GM04504 (cell line): ENCODE data around the gene MLPH.

Experiments
- DNase-seq: peaks from one replicate; pipeline ENCODE4 v3.0.0-alpha.2; 2012; ENCODE audit warnings: low read depth

Gene MLPH

DNA sequence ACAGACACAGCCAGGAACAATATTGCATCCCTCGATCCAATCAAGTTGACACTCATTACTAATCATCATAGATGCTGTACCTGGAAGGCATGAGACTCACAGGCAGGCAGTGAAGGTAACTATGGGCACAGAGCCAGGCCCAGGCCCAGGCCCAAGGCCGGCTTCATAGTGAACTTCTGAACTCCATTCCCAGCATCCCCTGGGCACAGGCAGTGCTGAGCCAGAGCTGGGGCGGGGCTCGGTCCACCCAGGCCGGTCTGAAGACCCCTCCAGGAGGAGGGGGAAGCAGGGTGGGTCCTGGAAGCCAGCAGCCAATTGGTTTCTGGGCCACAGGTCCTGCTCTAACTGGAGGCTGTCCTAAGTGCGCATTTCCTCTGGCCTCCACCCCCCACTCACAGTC lies 37.6 kb downstream of the MLPH start:
- no peak for DNase-seq

DNA sequence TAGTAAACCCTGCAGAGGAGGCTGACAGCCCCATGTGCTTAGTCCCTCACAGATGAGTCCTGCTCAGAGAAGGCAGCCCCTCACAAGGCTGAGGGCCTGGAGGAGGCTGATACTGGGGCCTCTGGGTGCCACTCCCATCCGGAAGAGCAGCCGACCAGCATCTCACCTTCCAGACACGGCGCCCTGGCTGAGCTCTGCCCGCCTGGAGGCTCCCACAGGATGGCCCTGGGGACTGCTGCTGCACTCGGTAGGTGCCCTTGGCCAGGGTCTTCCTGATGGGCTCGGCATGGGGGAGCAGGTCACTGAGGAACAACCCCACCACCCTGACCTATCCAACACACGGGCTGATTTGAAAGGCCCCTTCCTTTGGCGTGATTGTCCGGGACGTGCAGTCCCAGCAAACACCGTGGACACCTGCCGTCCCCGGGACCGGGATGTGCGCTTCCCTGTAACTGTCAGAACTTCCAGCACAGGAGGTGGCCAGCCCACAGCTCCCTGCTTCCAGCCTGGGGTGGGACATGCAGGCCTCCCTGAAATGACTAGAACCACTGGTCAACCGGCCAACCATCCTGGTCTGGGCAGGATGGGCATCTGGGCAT lies 38.6 kb downstream of the MLPH start:
- no peak for DNase-seq

DNA sequence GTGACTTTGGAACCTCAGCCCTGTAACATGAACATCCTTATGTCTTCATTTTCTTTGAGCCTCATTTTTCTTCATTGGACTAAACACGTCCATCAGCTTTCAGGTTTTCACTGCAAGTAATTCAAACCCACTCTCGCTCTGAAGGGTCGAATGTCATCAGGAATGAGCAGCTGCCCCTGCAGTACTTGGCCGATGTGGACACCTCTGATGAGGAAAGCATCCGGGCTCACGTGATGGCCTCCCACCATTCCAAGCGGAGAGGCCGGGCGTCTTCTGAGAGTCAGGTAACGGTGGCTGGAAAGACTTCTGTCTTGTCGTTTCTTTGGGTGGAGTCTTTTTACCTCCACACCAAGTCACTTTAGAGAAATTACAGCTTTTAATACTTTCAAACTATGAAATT lies 40.2 kb downstream of the MLPH start:
- DNase-seq: no peak

DNA sequence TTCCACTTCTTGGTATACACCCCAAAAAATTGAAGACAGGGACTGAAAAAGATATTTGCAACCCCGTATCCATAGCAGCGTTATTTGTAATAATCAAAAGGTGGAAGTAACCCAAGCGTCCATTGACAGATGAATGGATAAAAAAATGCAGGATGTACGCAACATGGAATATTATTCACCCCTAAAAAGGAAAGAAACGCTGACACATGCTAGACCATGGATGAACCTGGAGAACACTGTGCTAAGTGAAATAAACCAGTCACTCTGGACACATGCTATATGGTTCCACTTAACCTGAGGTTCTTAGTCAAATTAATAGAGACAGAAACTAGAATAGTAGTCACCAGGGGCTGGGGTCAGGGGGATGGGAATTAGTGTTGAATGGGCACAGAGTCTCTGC lies 40.7 kb downstream of the MLPH start:
- no peak for DNase-seq

DNA sequence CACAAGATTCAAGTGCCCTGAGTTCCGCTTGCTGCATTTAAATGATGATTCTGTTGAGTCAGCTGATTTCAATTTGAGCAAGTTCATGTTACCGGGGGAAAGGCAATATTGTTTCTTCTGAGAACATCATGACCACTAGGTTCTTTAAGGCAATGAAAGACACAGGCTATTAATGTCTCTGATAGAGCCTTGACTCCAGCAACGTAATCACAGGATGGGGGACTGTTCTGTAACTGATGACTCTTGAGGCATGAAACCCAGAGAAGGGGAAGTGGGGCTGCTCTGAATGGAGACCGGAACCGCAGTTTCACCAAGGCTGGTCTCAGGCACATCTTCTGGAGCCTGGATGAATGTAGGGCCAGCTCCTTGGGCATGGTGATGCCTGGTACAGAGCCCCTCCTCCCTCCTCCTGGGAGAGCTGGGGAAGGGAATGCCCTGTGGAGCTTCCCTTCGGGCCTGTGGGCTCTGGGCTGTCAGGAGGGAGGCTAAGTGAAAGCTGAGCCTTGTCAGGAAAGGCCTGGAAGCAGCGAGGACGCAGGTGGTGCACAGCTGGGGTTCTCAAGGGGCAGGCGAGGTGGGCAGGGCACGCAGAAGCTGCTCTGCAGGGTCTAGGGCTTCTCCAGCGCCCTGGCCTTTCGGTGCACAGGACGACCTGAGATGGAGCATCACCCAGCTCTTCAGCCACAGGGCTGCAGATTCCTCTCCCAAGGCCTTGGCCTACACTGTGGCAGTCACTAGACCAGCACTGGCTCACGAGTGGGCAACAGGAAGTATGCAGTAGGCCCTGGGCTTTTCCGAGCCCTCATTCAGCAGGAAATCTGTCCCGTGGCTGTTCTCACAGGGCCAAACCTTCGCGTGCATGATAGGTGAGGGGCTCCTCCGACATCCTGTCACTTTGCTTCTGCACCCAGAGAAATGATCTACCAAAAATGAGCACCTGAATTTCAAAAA lies 42.7 kb downstream of the MLPH start:
- no peak for DNase-seq

DNA sequence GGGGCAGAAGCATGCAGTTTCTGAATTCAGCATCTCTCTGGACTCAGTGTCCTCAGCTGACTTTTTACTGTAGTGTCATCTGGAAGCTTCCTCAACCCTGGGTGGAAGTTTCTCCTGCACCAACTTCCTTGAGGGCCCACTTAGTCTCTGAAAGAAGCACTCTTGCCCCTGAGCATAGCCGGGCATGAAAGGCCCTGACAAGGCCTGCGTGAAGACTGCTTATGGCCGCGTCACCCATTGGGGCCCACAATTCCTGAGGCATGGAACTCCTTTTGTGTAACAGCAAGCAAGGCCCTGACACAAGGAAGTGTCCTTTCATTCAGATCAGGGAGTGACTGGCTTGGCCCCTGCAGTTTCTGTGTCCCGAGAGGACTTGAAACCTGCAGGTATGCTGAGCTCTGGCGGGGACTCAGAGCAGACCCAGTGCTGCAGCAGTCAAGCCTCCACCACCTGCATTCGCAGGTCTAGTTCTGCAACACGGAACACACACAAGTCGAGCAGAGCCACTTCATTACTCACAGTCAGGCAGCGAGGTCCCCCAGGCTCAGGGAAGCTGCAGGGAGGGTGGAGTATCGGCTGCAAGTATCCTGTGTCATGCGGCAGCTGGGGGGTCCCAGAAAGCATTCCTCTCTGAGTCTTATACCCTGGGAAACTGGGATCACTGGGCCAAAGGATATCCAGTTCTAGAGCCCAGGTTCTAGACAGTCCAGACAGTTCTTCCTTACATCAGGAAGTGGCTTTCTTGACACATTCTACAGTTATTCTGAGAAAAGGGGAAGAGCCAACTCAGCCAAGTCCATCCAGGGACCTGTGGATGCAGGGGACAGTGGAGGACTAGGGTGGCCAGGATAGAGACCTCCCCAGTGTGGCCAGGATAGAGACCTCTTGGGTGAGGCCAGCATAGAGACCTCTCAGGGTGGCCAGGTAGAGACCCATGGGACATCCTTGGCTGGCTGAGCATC lies 43.7 kb downstream of the MLPH start:
- DNase-seq: no peak

DNA sequence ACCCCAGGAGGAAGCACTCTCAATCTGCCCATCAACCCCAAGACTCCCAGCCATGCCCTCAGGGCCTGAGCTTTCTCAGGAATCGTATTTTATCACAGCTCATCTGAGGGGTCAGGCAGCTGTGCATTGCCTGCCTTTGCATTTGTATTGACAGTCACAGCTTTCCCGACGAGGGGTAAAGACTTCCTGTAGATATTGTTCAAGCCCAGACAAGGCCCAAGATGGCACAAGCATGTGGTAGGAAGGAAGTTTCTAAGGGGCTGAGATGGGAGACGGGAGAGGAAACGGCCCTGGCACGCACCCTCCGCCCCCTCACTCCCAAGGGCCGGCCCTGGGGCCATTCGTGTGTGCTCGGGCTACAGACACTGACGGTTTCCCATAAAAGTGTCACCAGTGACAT lies 45.1 kb downstream of the MLPH start:
- DNase-seq: peak; percentile 18

DNA sequence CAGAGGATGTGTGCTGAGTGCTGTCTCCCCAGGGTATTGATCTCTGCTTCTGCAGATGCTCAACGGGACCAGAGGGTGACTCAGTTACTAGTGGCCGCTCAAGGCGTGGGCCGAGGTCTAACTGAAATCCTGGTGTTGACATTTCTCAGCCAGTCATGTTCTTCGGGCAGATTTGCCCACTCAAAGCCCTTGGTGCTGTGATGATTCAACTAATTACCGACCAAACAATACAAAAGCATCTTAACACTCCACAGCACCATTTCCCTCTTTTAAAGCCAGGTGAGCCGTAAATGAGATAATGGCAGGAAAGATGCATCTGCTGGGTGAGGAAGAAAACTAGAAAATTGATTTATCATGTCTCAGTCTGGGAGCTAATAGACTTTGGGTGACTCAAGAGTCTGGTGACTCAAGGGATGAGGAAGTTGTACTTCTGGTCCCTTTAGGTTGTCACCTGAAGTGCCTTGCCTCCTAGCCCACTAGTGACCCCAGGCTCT lies 46.7 kb downstream of the MLPH start:
- no peak for DNase-seq

DNA sequence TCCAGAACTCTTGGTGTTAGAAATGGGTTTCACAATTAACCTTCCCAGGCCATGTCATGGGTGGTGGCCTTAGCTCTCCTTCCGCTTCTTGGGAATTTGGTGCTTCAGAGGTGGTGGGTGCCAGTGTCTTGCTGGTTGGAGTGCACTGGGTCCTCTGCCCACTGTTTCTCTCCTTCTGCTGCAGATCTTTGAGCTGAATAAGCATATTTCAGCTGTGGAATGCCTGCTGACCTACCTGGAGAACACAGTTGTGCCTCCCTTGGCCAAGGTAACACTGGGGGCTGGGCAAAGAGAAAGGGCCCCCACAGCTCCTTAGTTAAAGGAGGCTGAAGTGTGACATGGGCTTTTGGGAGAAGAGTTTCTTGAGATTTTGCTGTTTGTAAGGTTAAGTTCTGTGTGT lies 47.3 kb downstream of the MLPH start:
- no peak for DNase-seq

DNA sequence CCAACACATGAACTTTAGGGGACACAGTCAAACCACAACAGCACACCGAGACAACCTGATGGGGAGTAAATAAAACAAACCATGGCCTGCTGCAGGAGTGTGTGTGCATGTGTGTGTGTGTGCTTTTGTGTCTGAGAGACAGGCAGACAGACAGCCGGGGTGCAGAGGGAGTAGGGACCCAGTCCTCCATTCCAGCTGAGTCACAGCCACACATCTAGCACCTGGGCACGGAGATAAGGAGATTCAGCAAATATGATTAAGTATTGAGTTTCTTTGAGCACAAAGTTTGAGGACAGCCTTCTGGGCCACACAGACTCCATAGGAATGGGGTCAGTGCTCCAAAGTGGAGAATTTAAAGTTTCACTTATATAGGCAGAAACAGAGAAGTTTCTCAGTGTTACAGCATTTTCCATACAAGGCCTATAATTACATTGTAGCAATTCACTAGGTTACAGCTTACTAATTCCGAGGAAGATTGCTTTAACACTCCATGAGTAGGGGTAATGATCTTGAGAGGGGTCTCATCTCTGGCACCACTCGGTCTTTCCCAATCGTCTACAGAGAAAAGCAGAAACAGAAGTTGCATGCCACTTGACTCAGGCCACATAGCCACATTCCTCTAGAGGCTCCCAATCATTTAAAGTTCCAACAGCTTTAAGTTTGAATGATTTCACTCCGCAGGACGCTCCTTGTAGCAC lies 48.5 kb downstream of the MLPH start:
- DNase-seq: no peak

DNA sequence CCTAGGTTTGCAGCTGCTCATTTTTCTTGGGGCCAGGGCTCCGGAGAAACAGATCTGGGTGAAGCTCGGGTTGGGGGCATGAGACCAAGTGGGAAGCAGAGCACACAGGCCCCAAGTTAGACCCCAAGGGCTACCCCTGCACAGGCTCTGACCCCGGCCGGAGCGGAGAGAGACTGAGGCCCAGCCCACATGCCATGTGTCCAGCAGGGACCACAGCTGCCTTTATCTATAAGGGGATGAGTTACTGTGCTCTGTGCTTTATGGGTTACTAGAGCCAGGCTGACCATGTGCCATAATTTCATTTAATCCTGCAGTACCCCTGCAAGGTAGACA lies 49.0 kb downstream of the MLPH start:
- DNase-seq: no peak

DNA sequence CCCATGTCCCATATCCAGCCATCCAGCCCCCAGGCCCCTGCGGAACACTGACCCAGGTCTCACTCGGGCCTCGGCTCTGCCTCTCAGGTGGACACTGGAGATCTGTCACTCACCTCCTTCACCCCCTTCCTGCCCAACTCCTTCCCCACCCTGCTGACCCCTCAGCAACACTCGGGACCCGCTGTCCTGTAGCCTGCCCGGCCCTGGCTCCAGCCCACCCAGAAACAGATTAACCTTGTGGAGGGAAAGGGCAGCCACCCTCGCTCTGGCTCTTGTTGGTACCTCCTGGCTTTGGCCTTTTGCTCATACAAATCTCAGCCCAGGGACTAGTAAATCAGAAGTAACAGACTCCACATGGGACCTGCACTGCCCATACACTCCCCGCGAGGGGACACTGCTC lies 49.6 kb downstream of the MLPH start:
- no peak for DNase-seq

DNA sequence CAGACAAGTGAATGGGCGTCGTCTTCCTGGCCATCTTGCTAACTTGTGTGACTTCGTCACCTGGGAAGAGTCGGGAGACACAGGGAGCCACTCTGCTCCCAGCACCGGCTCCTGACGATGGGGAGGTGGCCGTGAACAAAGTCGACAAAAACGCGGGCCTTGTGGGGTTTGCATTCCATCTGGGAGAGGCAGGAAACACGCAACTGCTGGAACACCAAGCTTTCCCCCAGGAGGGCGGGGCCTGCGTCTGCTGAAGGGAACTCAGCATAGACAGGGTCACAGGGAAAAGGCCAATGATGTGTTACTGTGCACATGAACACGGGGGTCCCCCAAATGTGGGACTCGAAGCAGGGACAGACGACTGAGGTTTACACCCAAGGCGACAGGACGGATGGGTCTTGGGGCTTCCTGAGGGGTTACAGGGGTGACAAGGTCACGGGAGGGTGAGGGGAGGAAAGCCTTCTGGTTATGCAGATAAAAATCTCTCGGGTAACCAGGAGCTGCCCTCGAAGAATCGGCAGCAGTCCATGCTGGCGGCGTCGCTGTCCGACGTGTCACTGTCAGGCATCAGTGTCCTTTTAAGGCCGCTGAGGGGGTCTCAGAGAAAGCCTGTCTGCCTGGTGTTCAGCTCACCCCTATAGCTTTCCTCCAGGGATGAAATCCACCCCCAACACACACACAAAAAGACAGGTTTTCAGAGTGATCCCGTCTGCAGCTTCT lies 51.1 kb downstream of the MLPH start:
- no peak for DNase-seq

DNA sequence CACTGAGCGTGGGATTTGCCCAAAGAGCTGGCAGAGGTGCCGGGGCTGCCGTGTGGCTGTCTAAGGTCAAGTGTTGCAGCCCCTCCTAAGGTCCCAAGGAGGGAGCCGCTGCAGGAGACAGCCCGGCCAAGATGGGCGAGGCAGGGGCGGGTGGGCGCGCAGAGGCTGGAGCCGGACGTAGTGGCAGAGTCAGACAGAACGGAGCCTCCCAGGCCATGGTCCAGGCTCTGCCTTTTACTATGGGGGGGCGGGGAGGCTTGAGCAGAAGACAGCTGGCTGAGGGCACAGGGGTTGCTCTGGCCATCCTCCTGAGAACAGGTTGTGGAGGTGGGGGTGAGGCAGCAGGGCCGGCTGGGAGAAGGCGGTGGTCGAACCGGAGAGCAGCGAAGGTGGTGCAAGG lies 51.9 kb downstream of the MLPH start:
- DNase-seq: no peak

DNA sequence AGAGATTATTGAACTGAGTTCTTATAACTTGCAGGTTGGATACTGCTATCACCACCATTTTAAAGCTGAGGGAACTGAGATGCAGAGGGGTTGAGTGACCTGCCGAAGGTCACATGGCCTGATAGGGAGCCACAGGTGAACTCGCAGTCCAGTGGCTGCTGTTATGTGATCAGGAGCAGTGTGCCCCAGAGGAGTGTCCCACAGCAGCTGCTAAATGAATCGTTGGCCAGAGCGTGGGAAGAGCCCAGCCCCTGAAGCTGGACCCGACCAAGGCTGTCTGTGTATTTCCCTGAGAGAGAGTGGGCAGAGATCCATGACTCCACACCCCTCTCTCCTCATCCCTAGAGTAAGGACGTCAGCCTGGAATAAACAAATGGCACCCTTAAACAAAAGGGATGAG lies 52.6 kb downstream of the MLPH start:
- DNase-seq: no peak

DNA sequence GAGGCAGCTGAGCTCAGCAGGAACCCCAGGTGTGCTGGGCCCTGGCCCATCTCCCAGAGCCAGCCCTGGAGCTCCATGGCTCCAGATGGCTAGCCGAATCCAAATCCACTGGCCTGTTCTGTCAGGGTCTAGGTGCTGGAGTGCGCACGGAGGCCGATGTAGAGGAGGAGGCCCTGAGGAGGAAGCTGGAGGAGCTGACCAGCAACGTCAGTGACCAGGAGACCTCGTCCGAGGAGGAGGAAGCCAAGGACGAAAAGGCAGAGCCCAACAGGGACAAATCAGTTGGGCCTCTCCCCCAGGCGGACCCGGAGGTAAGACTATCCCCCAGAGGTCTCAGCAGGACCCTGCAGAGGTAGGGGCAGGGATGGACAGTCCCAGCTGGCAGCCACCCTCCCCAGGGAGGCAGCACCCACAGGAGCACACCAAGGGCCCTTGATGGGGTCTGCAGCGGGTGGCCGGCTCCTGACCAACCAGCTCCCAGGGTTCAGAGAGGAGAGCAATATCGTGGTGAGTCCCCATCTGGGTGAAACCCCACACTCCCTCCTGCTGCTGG lies 53.2 kb downstream of the MLPH start:
- no peak for DNase-seq

DNA sequence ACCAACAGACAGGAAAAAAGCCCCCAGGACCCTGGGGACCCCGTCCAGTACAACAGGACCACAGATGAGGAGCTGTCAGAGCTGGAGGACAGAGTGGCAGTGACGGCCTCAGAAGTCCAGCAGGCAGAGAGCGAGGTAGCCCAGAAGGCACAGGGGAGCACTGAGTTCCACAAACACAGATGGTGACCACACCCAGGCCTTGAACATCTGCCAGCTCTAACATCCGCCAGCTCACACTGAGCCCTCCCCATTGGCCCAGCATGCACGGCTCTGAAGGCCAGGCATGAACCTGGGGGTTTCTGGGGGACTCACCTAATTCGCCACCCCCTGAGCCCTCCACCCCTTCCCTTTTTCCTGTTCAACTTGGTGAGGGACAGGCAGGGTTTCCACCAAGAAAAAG lies 53.8 kb downstream of the MLPH start:
- DNase-seq: peak; percentile 72

DNA sequence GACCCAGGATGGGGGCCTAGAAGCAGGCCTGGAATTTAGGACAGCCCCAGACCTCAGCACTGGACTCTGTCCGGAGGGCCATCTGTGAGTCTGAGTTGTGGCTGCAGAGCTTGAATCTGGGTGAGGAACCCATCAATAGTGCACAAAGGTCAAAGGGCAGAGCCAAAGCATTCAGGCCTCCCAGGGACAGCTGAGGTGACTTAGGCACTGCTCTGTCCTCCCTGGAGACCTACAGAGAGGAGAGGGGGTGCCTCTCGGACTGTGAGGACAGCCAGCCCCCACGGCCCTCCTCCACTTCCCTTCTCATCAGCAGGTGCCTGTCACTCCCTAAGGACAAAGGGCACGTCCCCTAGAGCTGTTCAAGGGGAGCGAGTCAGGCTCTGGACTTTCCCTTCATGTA lies 54.2 kb downstream of the MLPH start:
- no peak for DNase-seq

DNA sequence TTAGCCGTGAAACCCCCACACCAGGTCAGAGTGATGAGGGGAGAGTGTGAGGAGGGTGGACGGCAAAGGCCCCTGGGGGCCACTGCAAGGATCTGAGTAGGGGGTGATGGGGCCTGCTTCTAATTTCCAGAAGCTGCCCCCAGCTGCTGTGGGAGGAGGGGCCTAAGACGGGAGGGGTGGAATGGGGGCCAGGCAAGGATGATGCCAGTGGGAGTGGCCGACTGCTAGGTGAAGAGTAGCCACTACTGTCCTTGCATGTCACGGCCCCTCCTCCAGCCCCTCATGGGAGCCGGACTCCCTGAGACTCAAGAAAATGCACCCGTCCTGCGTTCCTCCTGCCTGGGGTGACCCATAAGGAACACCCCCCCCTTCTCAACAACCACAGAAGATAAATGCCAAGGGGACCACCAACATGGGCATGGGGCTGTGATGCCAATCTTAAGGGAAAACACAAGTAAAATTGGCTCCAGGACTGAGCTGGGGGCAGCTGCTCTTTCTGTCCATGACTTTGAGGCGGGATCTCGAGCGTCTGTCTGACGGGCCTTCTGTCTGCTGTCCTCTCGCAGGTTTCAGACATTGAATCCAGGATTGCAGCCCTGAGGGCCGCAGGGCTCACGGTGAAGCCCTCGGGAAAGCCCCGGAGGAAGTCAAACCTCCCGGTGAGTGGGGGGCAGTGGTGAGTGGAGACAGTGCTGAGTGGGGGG lies 55.1 kb downstream of the MLPH start:
- no peak for DNase-seq
